B cell (primary cell): Measurements from ENCODE around the gene ARHGEF26. TPM values are rescaled to one million over a fixed set of nuclear protein-coding genes. Genes with fewer than 3 reads are reported as not detected.

Source experiments
- ATAC-seq: fragments of 200-7000 bp; cut with Tn5 transposase; one replicate; pipeline ENCODE4 v1.10.0; 2021; ENCODE audit warnings: low read depth, mild to moderate bottlenecking, moderate number of reproducible peaks, moderate library complexity
- CTCF ChIA-PET: fragments of 350-600 bp; sonication (Branson Sonifier 250); formaldehyde crosslinking; loops from one replicate; lab custom pipeline; 2021; ENCODE audit warnings: antibody characterized with exemption, inconsistent platforms; lab: Charles Lee
- POLR2A ChIA-PET: fragments of 350-600 bp; sonication (Branson Sonifier 250); formaldehyde crosslinking; loops from one replicate; lab custom pipeline; 2021; ENCODE audit warnings: antibody characterized with exemption; lab: Charles Lee
- DNase-seq: peaks from one replicate; pipeline ENCODE4 v3.0.0; 2013
- H2AFZ ChIP-seq: 2 replicates; pipeline ENCODE4 v1.6.1; 2012; ENCODE audit warnings: mild to moderate bottlenecking, low read depth, low read length; ENCODE audit not compliant: insufficient read depth, poor library complexity, severe bottlenecking
- H3K27ac ChIP-seq, 2 donors: 1 replicate in 1 of 2; 2 replicates in 1 of 2; pipeline ENCODE4 v1.5.1; 2012 to 2013; ENCODE audit warnings: low read length in 2 of 2, mild to moderate bottlenecking in 2 of 2, moderate library complexity in 1 of 2
- H3K27me3 ChIP-seq, 4 experiments: fragments of 200-600 bp in 1 of 4; sonication (generic) in 1 of 4; replicated peaks in 1 of 4; 1 replicate in 2 of 4; 2 replicates in 2 of 4; pipeline versions ENCODE4 v1.6.1 to v1.7.0; 2013 to 2016; ENCODE audit warnings: low read length in 3 of 4, mild to moderate bottlenecking in 2 of 4, mixed read lengths in 1 of 4, moderate library complexity in 1 of 4; ENCODE audit not compliant: insufficient read depth in 4 of 4, control insufficient read depth in 3 of 4; ENCODE audit errors: control extremely low read depth in 1 of 4
- H3K36me3 ChIP-seq, 2 experiments: replicated peaks in 1 of 2; 1 replicate in 1 of 2; 2 replicates in 1 of 2; pipeline versions ENCODE4 v1.6.1 to v1.7.1; 2013; ENCODE audit warnings: low read length in 1 of 2; ENCODE audit not compliant: insufficient read depth in 2 of 2, control insufficient read depth in 1 of 2; ENCODE audit errors: control extremely low read depth in 1 of 2, extremely low read depth in 1 of 2
- H3K4me1 ChIP-seq, 2 donors: fragments of 200-600 bp in 1 of 2; sonication (generic) in 1 of 2; 1 replicate in 1 of 2; 2 replicates in 1 of 2; pipeline versions ENCODE4 v1.5.1 to v1.6.1; 2013 to 2017; ENCODE audit warnings: low read length in 2 of 2; ENCODE audit not compliant: control insufficient read depth in 2 of 2, insufficient read depth in 2 of 2
- H3K4me2 ChIP-seq: replicated peaks from 2 replicates; pipeline ENCODE3; 2012; ENCODE audit warnings: mild to moderate bottlenecking, low read depth, low read length; ENCODE audit not compliant: poor library complexity, severe bottlenecking
- H3K4me3 ChIP-seq, 5 experiments: fragments of 200-600 bp in 1 of 5; sonication (generic) in 1 of 5; 1 replicate in 3 of 5; 2 replicates in 2 of 5; pipeline versions ENCODE4 v1.5.1 to v1.7.0; 2011 to 2016; ENCODE audit warnings: low read length in 4 of 5, mild to moderate bottlenecking in 4 of 5, low read depth in 2 of 5, control low read depth in 1 of 5, moderate library complexity in 1 of 5; ENCODE audit not compliant: insufficient read depth in 1 of 5; ENCODE audit errors: control extremely low read depth in 1 of 5, extremely low read depth in 1 of 5
- H3K79me2 ChIP-seq: fragments of 200-600 bp; sonication (generic); one replicate; pipeline ENCODE4 v1.6.0; 2016; ENCODE audit warnings: low read length; ENCODE audit not compliant: control insufficient read depth, insufficient read depth
- H3K9ac ChIP-seq: fragments of 200-600 bp; sonication (generic); 2 replicates; pipeline ENCODE4 v1.6.1; 2017; ENCODE audit warnings: mild to moderate bottlenecking, low read length, moderate library complexity
- H3K9me3 ChIP-seq, 3 donors: one replicate each; pipeline versions ENCODE4 v1.6.1 to v1.7.1; 2013; ENCODE audit warnings: low read length in 2 of 3; ENCODE audit not compliant: control insufficient read depth in 2 of 3, insufficient read depth in 1 of 3; ENCODE audit errors: control extremely low read depth in 1 of 3
- H4K20me1 ChIP-seq: 2 replicates; pipeline ENCODE4 v1.6.0; 2012; ENCODE audit warnings: mild to moderate bottlenecking, low read length; ENCODE audit not compliant: insufficient read depth, control insufficient read depth, poor library complexity, severe bottlenecking
- H3K27ac Mint-ChIP-seq: one replicate; pipeline ENCODE4 v1.8.0; 2021; ENCODE audit warnings: mixed read lengths
- H3K27me3 Mint-ChIP-seq: one replicate; pipeline ENCODE4 v1.8.0; 2021; ENCODE audit warnings: mixed read lengths
- H3K4me1 Mint-ChIP-seq: one replicate; pipeline ENCODE4 v1.8.0; 2021; ENCODE audit warnings: mixed read lengths
- H3K4me3 Mint-ChIP-seq: one replicate; pipeline ENCODE4 v1.8.0; 2021; ENCODE audit warnings: mixed read lengths
- H3K9me3 Mint-ChIP-seq: one replicate; pipeline ENCODE4 v1.8.0; 2022; ENCODE audit warnings: mixed read lengths; ENCODE audit not compliant: insufficient read depth
- CTCF ChIP-seq: fragments of 200-600 bp; IDR thresholded peaks from one replicate; pipeline ENCODE4 v1.8.0; 2022; ENCODE audit warnings: antibody characterized with exemption, mild to moderate bottlenecking
- EZH2 ChIP-seq: IDR thresholded peaks from 2 replicates; pipeline ENCODE4 v1.6.1; 2012; ENCODE audit warnings: borderline replicate concordance, low read depth, mild to moderate bottlenecking, moderate library complexity, low read length; ENCODE audit not compliant: insufficient read depth, poor library complexity, severe bottlenecking
- WGBS: methylation state at CpG from one replicate; pipeline ENCODE4 v1.1.5; 2013; ENCODE audit warnings: missing lambda C conversion rate; ENCODE audit not compliant: insufficient coverage; 5-methylcytosine and 5-hydroxymethylcytosine counted together
- intact Hi-C: fragments of 100-400 bp; cut with micrococcal nuclease; formaldehyde crosslinking; loops from one replicate; pipeline ENCODE4 v1.10.0; 2022
- polyA plus RNA-seq: library from polyadenylated mRNA; depleted of rRNA; stranded (reverse); fragments of >200 nt; gene quantifications from 2 replicates; pipeline ENCODE4 v1.2.3, GENCODE V29; 2012
- total RNA-seq, 2 donors: library from RNA; stranded (reverse); fragments of 120-200 nt in 1 of 2; gene quantifications; 1 replicate in 1 of 2; 2 replicates in 1 of 2; pipeline versions ENCODE4 v1.2.3 to v1.2.4, GENCODE V29; 2013 to 2022

ARHGEF26 gene
- total and polyA plus RNA-seq, 2 donors (not counting 1 experiment from before 2014, with no cell fraction given), result not detected

- H3K4me2 ChIP-seq, result no peak overlapping the region
- no peak overlapping the region for H3K9ac ChIP-seq
- POLR2A ChIA-PET, result no interaction called here
Observed at GRCh38 chr3:154252759-154253638, 131.8 kb downstream of the ARHGEF26 start.

More at GRCh38 chr3:154252759-154253638, 131.8 kb downstream of the ARHGEF26 start:
- H3K4me3 ChIP-seq, result no peak overlapping the region
- TF ChIP-seq EZH2, result no peak
- peak; percentile 80 for TF ChIP-seq CTCF
- H3K27ac ChIP-seq, result no peak overlapping the region
- DNase-seq (peak; percentile 63), ATAC-seq (peak; percentile 45)
- no peaks in the 10 kb centered on the region for H3K27me3 Mint-ChIP-seq
- no peaks in the 10 kb centered on the region for H4K20me1 ChIP-seq
- no peak overlapping the region for H3K4me3 Mint-ChIP-seq
- H3K9me3 Mint-ChIP-seq, result no peaks in the 10 kb centered on the region
- CTCF ChIA-PET, result interaction anchor here (0.6 to 3.9 kb wide), 10 partner anchors 9 to 1227 kb away, joined by 3 to 16 read pairs (median 4); no protein-coding TSS in a partner anchor
- H3K27me3 ChIP-seq, result no peaks in the 10 kb centered on the region
- H3K4me1 Mint-ChIP-seq, result peaks cover 3% of the 10 kb centered on the region
- no peaks in the 10 kb centered on the region for H3K79me2 ChIP-seq
- intact Hi-C loops, result loop anchor here (10.0 kb wide), 1 partner anchor 1088 kb away; the partner anchor contains the start of gene RAP2B
- H3K36me3 ChIP-seq, result peaks cover 0 to 33% of the 10 kb centered on the region in 2 experiments
- no peak overlapping the region for H2AFZ ChIP-seq
- H3K27ac Mint-ChIP-seq, result no peak overlapping the region
- WGBS, result 28% methylated on average over 6 of the region's 11 CpGs
- no peaks in the 10 kb centered on the region for H3K9me3 ChIP-seq
- no peaks in the 10 kb centered on the region for H3K4me1 ChIP-seq
